Measurements from ENCODE around the gene FRS3. TPM values are rescaled to one million over a fixed set of nuclear protein-coding genes. Genes with fewer than 3 reads are reported as not detected.

Gene FRS3
- total and polyA plus RNA-seq, 9 of the 15 experiments (the other 6 are each of a cell fraction or from before 2014, with no cell fraction given): 0.03 to 3.7 (median 1.6) TPM

GRCh38 chr6:41787219-41787917 is 7.7 kb upstream of the FRS3 start, which contains the start of gene TOMM6 (continued):
- TF ChIP-seq HINFP (tag; conservative IDR thresholded peaks at IDR 0.05; ENCODE audit: low read depth) (no peak), ZNF347 (CRISPR knock-in tag; IDR thresholded peaks at IDR 0.05; ENCODE audit: low read depth) (no peak), FOXJ2 (tag; IDR thresholded peaks at IDR 0.05) (no peak), MYC (IDR thresholded peaks at IDR 0.05; ENCODE audit: low read depth, low read length) (peak; percentile 91), MYC (CRISPR knock-in tag; IDR thresholded peaks at IDR 0.05; ENCODE audit: borderline replicate concordance, low read depth) (0 out of 2 replicates have a peak, but pooled peaks have one; percentile 28), TCFL5 (CRISPR knock-in tag; conservative IDR thresholded peaks at IDR 0.05) (no peak), ZNF41 (CRISPR knock-in tag; conservative IDR thresholded peaks at IDR 0.05) (no peak; the same call in 1 of the 2 replicates), THRAP3 (IDR thresholded peaks at IDR 0.05; ENCODE audit: borderline replicate concordance) (peak; percentile 4; the same call in 1 of the 2 replicates), BRD9 (IDR thresholded peaks at IDR 0.05; ENCODE audit: low read depth, partially characterized antibody) (peak; percentile 21), ATF3 (IDR thresholded peaks at IDR 0.05) (no peak; the same call in 1 of the 2 replicates), ATF3 (CRISPR knock-in tag; conservative IDR thresholded peaks at IDR 0.05) (no peak; the same call in none of the 2 replicates), SMARCE1 (IDR thresholded peaks at IDR 0.05) (peak; percentile 79), ELF1 (tag; IDR thresholded peaks at IDR 0.05) (peak; percentile 98), NCOA1 (IDR thresholded peaks at IDR 0.05; ENCODE audit: low read depth) (peak; percentile 57), SRF (CRISPR knock-in tag; IDR thresholded peaks at IDR 0.05) (no peak), FOXK1 (CRISPR knock-in tag; IDR thresholded peaks at IDR 0.05; ENCODE audit: borderline replicate concordance) (peak; percentile 43; the same call in 1 of the 2 replicates), E2F1 (CRISPR knock-in tag; IDR thresholded peaks at IDR 0.05) (peak; percentile 72; the same call in 1 of the 2 replicates), ZBED1 (IDR thresholded peaks at IDR 0.05) (peak; percentile 89), PTTG1 (tag; IDR thresholded peaks at IDR 0.05; ENCODE audit: low read depth) (no peak), MAZ (CRISPR knock-in tag; conservative IDR thresholded peaks at IDR 0.05 in 1 of 2, IDR thresholded peaks at IDR 0.05 in 1 of 2) (peak; percentile 74 to 85)
- TF ChIP-seq, protein P1, sequence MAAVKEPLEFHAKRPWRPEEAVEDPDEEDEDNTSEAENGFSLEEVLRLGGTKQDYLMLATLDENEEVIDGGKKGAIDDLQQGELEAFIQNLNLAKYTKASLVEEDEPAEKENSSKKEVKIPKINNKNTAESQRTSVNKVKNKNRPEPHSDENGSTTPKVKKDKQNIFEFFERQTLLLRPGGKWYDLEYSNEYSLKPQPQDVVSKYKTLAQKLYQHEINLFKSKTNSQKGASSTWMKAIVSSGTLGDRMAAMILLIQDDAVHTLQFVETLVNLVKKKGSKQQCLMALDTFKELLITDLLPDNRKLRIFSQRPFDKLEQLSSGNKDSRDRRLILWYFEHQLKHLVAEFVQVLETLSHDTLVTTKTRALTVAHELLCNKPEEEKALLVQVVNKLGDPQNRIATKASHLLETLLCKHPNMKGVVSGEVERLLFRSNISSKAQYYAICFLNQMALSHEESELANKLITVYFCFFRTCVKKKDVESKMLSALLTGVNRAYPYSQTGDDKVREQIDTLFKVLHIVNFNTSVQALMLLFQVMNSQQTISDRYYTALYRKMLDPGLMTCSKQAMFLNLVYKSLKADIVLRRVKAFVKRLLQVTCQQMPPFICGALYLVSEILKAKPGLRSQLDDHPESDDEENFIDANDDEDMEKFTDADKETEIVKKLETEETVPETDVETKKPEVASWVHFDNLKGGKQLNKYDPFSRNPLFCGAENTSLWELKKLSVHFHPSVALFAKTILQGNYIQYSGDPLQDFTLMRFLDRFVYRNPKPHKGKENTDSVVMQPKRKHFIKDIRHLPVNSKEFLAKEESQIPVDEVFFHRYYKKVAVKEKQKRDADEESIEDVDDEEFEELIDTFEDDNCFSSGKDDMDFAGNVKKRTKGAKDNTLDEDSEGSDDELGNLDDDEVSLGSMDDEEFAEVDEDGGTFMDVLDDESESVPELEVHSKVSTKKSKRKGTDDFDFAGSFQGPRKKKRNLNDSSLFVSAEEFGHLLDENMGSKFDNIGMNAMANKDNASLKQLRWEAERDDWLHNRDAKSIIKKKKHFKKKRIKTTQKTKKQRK (IDR thresholded peaks at IDR 0.05; ENCODE audit: borderline replicate concordance, low read depth, low read length): no peak

Measured in K562 (cell line).